Lower leg skin (tissue), 4 donors: ENCODE results near the gene JARID2. TPM values are rescaled to one million over a fixed set of nuclear protein-coding genes. Genes with fewer than 3 reads are reported as not detected.
"Not testable (repeated sequence)": the region's sequence is repeated elsewhere in the genome, so short reads cannot be mapped to it uniquely, and the experiment has no call there.

Experiments
- DNase-seq, 2 donors: peaks; one replicate each; pipeline ENCODE4 v3.0.0-alpha.2; 2019; ENCODE audit warnings: low spot score in 2 of 2
- H3K4me3 ChIP-seq: fragments of 200-600 bp; sonication (generic); 2 replicates; pipeline ENCODE4 v1.5.1; 2017; ENCODE audit warnings: mild to moderate bottlenecking, low read depth; ENCODE audit not compliant: poor library complexity, severe bottlenecking
- POLR2A ChIP-seq, 2 donors: fragments of 450-650 bp; IDR thresholded peaks; one replicate each; pipeline ENCODE4 v1.6.1; 2016 to 2017; ENCODE audit warnings: antibody characterized with exemption in 2 of 2, mild to moderate bottlenecking in 1 of 2, moderate library complexity in 1 of 2
- WGBS, 2 donors: methylation state at CpG; one replicate each; pipeline ENCODE4 v1.1.5; 2018; 5-methylcytosine and 5-hydroxymethylcytosine counted together
- intact Hi-C: fragments of 100-400 bp; cut with DNase I; formaldehyde crosslinking; loops from one replicate; pipeline ENCODE4 v1.15.0; 2023; ENCODE audit warnings: low total_unique reads
- total RNA-seq, 4 donors: library from RNA; depleted of rRNA; stranded (reverse); fragments of >200 nt; gene quantifications; one replicate each; pipeline ENCODE4 v1.1.0, GENCODE V29; 2016
- TF ChIP-seq, protein P1 (sequence below), 3 donors: fragments of 450-650 bp; IDR thresholded peaks; one replicate each; pipeline ENCODE4 v1.5.1; 2016; ENCODE audit warnings: antibody characterized with exemption in 3 of 3, mild to moderate bottlenecking in 3 of 3, moderate library complexity in 2 of 3

The JARID2 gene
- total RNA-seq, 4 donors from 2014 or later, result 17.9 to 24.2 (median 21.6) TPM

DNA sequence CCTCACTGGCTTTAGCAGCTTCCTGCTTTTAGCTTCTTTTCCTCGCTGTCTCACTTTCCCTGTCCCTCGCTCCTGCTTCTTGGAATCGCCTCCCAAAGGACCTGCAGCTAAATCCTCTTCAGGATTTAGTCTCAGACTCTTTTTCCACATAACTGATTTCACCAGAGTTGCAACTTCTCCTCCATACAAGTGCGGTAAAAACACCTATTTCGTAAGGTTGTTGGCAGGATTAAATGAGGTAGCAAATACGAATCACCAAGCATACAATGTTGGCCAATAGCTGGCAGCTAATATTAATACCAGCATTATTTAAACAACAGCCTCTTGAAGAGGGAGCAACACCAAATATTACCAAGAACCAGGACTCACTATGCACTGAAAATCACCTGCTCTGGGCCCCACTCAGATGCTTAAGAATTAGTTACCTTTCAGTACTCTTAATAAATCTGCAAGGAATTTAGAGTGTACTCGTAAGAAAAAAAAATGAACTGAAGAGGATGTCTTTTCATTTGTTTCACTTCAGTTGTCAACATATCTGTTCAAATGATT is 293.9 kb downstream of the JARID2 start:
- no peak overlapping the region for H3K4me3 ChIP-seq
- no peak for DNase-seq
- no peak for TF ChIP-seq POLR2A (IDR thresholded peaks at IDR 0.05)
- TF ChIP-seq, protein P1, sequence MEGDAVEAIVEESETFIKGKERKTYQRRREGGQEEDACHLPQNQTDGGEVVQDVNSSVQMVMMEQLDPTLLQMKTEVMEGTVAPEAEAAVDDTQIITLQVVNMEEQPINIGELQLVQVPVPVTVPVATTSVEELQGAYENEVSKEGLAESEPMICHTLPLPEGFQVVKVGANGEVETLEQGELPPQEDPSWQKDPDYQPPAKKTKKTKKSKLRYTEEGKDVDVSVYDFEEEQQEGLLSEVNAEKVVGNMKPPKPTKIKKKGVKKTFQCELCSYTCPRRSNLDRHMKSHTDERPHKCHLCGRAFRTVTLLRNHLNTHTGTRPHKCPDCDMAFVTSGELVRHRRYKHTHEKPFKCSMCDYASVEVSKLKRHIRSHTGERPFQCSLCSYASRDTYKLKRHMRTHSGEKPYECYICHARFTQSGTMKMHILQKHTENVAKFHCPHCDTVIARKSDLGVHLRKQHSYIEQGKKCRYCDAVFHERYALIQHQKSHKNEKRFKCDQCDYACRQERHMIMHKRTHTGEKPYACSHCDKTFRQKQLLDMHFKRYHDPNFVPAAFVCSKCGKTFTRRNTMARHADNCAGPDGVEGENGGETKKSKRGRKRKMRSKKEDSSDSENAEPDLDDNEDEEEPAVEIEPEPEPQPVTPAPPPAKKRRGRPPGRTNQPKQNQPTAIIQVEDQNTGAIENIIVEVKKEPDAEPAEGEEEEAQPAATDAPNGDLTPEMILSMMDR (IDR thresholded peaks at IDR 0.05), result no peak
- 84% methylated on average over 7 of the region's 7 CpGs for WGBS, 2 donors
- intact Hi-C loops, result no loop called here

DNA sequence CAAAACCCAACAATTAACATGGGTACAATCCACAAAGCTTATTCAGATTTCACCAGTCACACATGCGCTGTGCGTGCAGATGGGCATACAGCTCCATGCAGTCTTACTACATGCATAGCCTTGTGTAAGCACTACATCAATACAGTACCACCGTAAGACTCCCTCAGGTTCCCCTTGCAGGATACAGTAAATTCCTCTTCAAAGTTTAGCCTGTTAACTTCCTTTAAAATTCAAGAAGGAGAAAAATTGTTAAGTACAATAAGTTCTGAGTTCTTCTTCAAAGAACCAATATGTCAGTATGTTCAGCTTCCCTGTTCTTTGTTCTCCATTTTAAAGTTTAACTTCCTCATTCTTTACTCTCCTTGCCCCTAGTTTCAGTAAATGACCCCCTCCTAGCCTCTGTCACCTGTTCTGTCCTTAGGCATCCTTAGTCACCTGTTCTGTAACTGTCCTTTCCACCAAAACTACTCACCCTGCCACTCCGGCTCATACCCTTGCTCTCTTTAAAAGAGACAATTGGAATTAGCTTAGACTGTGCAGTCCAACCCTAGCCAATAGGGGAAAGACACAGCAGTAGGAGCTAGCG is 297.6 kb downstream of the JARID2 start:
- DNase-seq, H3K4me3 ChIP-seq, intact Hi-C loops: not testable (repeated sequence)
- WGBS, 2 donors, result 95 to 96% methylated on average over 5 of the region's 5 CpGs

DNA sequence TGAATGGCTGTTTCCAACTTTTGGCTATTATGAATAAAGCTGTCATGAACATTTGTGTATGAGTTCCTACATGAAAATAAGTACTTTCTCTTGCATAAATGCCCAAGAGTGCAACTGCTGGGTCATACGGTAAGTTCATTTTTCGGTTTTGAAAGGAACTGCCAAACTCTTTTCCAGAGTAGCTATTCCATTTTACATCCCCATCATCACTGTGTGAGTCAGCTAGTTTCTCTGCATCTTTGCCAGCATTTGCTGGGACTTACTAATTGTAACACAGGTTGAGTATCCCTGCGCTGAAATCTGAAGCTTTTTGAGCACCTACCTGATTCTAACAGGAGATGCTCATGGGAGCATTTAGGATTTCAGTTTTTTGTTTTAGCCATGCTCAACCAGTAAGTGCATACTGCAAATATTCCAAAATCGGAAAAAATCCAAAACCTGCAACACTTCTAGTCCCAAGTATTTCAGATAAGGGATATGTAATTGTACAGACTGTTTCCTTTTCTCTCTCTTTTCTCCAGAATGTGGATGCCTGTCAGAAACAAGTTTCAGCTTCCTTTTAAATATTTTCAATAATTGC is 298.5 kb downstream of the JARID2 start:
- no peak for DNase-seq
- WGBS, 2 donors, result 81 to 87% methylated on average over 4 of the region's 4 CpGs
- intact Hi-C loops, result no loop called here
- TF ChIP-seq, protein P1 (IDR thresholded peaks at IDR 0.05), result no peak
- no peak for TF ChIP-seq POLR2A (IDR thresholded peaks at IDR 0.05)
- H3K4me3 ChIP-seq, result no peak overlapping the region

DNA sequence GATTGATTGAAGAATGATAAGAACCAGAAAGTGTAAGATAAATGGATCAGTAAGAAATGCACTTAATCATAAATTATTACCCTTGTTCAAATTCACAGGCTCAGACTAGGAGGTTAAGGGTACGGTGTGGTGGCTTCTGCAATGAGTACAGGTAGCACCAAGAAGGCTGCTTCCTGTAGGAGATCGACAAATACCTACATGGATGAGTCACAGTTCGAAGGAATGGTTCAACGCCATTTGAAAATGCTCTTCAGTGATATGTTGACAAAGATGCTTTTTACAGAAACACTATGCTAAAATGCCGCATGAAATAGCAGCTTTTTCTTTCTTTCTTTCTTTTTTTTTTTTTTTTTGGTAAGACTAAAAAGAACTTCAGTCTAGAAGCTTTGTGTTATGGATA is 300.7 kb downstream of the JARID2 start:
- TF ChIP-seq, protein P1 (IDR thresholded peaks at IDR 0.05), result no peak
- no peak for TF ChIP-seq POLR2A (IDR thresholded peaks at IDR 0.05)
- 92 to 94% methylated on average over 5 of the region's 5 CpGs for WGBS, 2 donors
- intact Hi-C loops, result no loop called here
- no peak for DNase-seq
- no peak overlapping the region for H3K4me3 ChIP-seq

DNA sequence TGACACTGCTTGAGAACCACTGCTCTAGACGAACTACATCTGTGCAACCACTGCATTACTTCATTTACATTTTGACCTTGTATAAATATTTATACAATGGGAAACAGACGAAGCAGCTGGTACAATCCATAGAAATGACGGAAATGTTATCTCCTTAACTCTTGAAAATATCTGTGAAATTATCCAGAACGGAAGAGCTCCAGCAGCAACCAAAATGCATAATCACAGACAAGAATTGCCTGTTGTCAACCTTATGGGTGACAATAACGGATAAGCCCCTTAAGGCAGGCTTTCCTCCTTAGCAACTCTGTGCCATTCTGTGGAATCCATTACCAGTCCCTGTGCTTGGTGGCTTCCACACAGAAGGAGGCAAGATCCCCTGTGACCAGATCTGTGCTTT is 301.5 kb downstream of the JARID2 start:
- H3K4me3 ChIP-seq, result no peak overlapping the region
- intact Hi-C loops, result no loop called here
- 93 to 94% methylated on average over 5 of the region's 5 CpGs for WGBS, 2 donors
- TF ChIP-seq POLR2A (IDR thresholded peaks at IDR 0.05), result no peak
- TF ChIP-seq, protein P1 (IDR thresholded peaks at IDR 0.05), result no peak
- DNase-seq, result no peak

DNA sequence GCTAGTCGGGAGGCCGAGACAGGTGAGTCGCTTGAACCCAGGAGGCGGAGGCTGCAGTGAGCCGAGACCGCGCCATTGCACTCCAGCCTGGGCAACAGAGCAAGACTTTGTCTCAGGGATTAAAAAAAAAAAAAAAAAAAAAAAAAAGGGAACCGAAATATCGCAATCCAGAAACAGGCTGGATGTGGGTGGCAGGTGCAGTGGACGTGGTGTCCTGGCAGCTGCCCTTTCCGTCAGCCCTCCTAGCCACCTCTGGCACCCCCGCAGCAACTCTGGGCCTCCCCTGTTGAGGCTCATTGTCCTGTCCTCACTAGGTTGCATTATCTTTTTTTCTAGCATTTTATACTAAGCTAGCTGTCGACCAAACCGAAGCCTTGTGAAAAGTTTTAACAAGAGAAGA is 303.5 kb downstream of the JARID2 start:
- WGBS, 2 donors, result 84 to 89% methylated on average over 14 of the region's 14 CpGs
- no peak for DNase-seq

More for the DNA sequence above, 303.5 kb downstream of the JARID2 start:
- H3K4me3 ChIP-seq, result no peak overlapping the region
- TF ChIP-seq POLR2A (IDR thresholded peaks at IDR 0.05), result no peak
- TF ChIP-seq, protein P1 (IDR thresholded peaks at IDR 0.05), result no peak
- intact Hi-C loops, result no loop called here
